DOHH2 (cell line): ENCODE data around the gene LGALS9.

Source experiments
- CTCF ChIP-seq: fragments of 200-600 bp; sonication (generic); IDR thresholded peaks from one replicate; pipeline ENCODE4 v1.5.1; 2014; ENCODE audit warnings: antibody characterized with exemption, mild to moderate bottlenecking, low read depth, low read length; ENCODE audit not compliant: poor library complexity, severe bottlenecking
- EZH2phosphoT487 ChIP-seq: fragments of 200-600 bp; sonication (generic); IDR thresholded peaks from 2 replicates; pipeline ENCODE4 v1.6.1; 2017; ENCODE audit warnings: borderline replicate concordance, mild to moderate bottlenecking, antibody characterized with exemption, low read length, moderate library complexity, mixed read lengths

GRCh38 chr17:27615121-27615520, 15.9 kb upstream of the LGALS9 start:
- no peak for TF ChIP-seq CTCF
- TF ChIP-seq EZH2phosphoT487: no peak
